Mucosa of rectum (tissue), 2 donors: ENCODE measurements around the gene GLP2R.
A peak's percentile ranks its signal among the peaks of the same experiment; 100 is the strongest.

Experiments used
- H3K27ac ChIP-seq, 2 donors: one replicate each; pipeline ENCODE4 v1.7.0; 2013; ENCODE audit warnings: inconsistent platforms in 2 of 2, low read depth in 2 of 2, low read length in 2 of 2
- H3K27me3 ChIP-seq, 2 donors: one replicate each; pipeline ENCODE4 v1.7.0; 2013; ENCODE audit warnings: low read length in 2 of 2; ENCODE audit not compliant: control insufficient read depth in 2 of 2, insufficient read depth in 2 of 2
- H3K36me3 ChIP-seq, 2 donors: one replicate each; pipeline ENCODE4 v1.7.0; 2013; ENCODE audit warnings: low read length in 2 of 2; ENCODE audit not compliant: control insufficient read depth in 2 of 2, insufficient read depth in 2 of 2
- H3K4me1 ChIP-seq, 2 donors: one replicate each; pipeline ENCODE4 v1.7.0; 2013; ENCODE audit warnings: low read length in 2 of 2, mild to moderate bottlenecking in 1 of 2; ENCODE audit not compliant: control insufficient read depth in 2 of 2, insufficient read depth in 2 of 2
- H3K4me3 ChIP-seq, 2 donors: one replicate each; pipeline ENCODE4 v1.7.0; 2013; ENCODE audit warnings: low read length in 2 of 2
- H3K9ac ChIP-seq, 2 donors: one replicate each; pipeline ENCODE4 v1.7.0; 2013; ENCODE audit warnings: low read length in 2 of 2, low read depth in 1 of 2, mild to moderate bottlenecking in 1 of 2
- H3K9me3 ChIP-seq, 2 donors: one replicate each; pipeline ENCODE4 v1.7.0; 2013; ENCODE audit warnings: low read length in 2 of 2; ENCODE audit not compliant: control insufficient read depth in 2 of 2
- donor health status: healthy.
- donor health status: Normal muscosa, but diverticular disease.

Gene GLP2R

GRCh38 chr17:9893411-9894012 is 67.8 kb downstream of the GLP2R start:
- Histone ChIP-seq H3K36me3 (no peaks in the 10 kb centered on the region), H3K4me3 (no peak overlapping the region), H3K9me3 (no peaks in the 10 kb centered on the region), H3K27me3 (no peaks in the 10 kb centered on the region), H3K9ac (no peak overlapping the region), H3K27ac (no peak overlapping the region), H3K4me1 (no peaks in the 10 kb centered on the region)

- H3K36me3 ChIP-seq: no peaks in the 10 kb centered on the region
Observed at GRCh38 chr17:9894231-9894630, 68.5 kb downstream of the GLP2R start.

GRCh38 chr17:9895923-9896322 is 70.2 kb downstream of the GLP2R start:
- Histone ChIP-seq H3K4me3 (no peak overlapping the region), H3K27me3 (no peaks in the 10 kb centered on the region), H3K9me3 (no peaks in the 10 kb centered on the region), H3K9ac (no peak overlapping the region), H3K4me1 (peaks cover 0 to 2% of the 10 kb centered on the region in 2 donors), H3K36me3 (no peaks in the 10 kb centered on the region), H3K27ac (no peak overlapping the region)

More at GRCh38 chr17:9894231-9894630, 68.5 kb downstream of the GLP2R start:
- Histone ChIP-seq H3K27ac (no peak overlapping the region), H3K4me1 (no peaks in the 10 kb centered on the region), H3K27me3 (no peaks in the 10 kb centered on the region), H3K9me3 (no peaks in the 10 kb centered on the region), H3K4me3 (no peak overlapping the region), H3K9ac (no peak overlapping the region)

- H3K4me1 ChIP-seq: peaks cover 0 to 2% of the 10 kb centered on the region in 2 donors
- no peaks in the 10 kb centered on the region for H3K36me3 ChIP-seq
- no peak overlapping the region for H3K27ac ChIP-seq
- H3K27me3 ChIP-seq: no peaks in the 10 kb centered on the region
- no peak overlapping the region for H3K9ac ChIP-seq
- H3K9me3 ChIP-seq: no peaks in the 10 kb centered on the region
- no peak overlapping the region for H3K4me3 ChIP-seq
Observed at GRCh38 chr17:9897372-9897968, 71.7 kb downstream of the GLP2R start.

GRCh38 chr17:9898812-9899211 is 73.1 kb downstream of the GLP2R start:
- no peaks in the 10 kb centered on the region for H3K36me3 ChIP-seq
- no peaks in the 10 kb centered on the region for H3K9me3 ChIP-seq
- peaks cover 0 to 2% of the 10 kb centered on the region in 2 donors for H3K4me1 ChIP-seq
- H3K27me3 ChIP-seq: no peaks in the 10 kb centered on the region
- H3K9ac ChIP-seq: no peak overlapping the region
- no peak overlapping the region for H3K27ac ChIP-seq
- no peak overlapping the region for H3K4me3 ChIP-seq

GRCh38 chr17:9899280-9900043 is 73.7 kb downstream of the GLP2R start:
- Histone ChIP-seq H3K4me3 (no peak overlapping the region), H3K36me3 (no peaks in the 10 kb centered on the region)

GRCh38 chr17:9900044-9900594 is 74.4 kb downstream of the GLP2R start:
- Histone ChIP-seq H3K36me3 (no peaks in the 10 kb centered on the region), H3K4me3 (no peak overlapping the region), H3K27me3 (no peaks in the 10 kb centered on the region), H3K27ac (peak overlapping the region; percentile 8 to 27), H3K4me1 (peaks cover 0 to 2% of the 10 kb centered on the region in 2 donors), H3K9ac (no peak overlapping the region), H3K9me3 (no peaks in the 10 kb centered on the region)

More at GRCh38 chr17:9899280-9900043, 73.7 kb downstream of the GLP2R start:
- H3K9ac ChIP-seq: no peak overlapping the region
- peaks cover 0 to 2% of the 10 kb centered on the region in 2 donors for H3K4me1 ChIP-seq
- H3K27me3 ChIP-seq: no peaks in the 10 kb centered on the region
- H3K9me3 ChIP-seq: no peaks in the 10 kb centered on the region
- H3K27ac ChIP-seq: no peak overlapping the region

- Histone ChIP-seq H3K4me1 (peaks cover 0 to 2% of the 10 kb centered on the region in 2 donors), H3K27ac (peak overlapping the region in 1 of 2 donors; percentile 27), H3K27me3 (no peaks in the 10 kb centered on the region), H3K9ac (no peak overlapping the region), H3K4me3 (no peak overlapping the region), H3K36me3 (no peaks in the 10 kb centered on the region), H3K9me3 (no peaks in the 10 kb centered on the region)
Observed at GRCh38 chr17:9900784-9901183, 75.1 kb downstream of the GLP2R start.

- peaks cover 0 to 2% of the 10 kb centered on the region in 2 donors for H3K4me1 ChIP-seq
- no peak overlapping the region for H3K4me3 ChIP-seq
- H3K27me3 ChIP-seq: no peaks in the 10 kb centered on the region
- H3K36me3 ChIP-seq: no peaks in the 10 kb centered on the region
- no peak overlapping the region for H3K27ac ChIP-seq
- H3K9ac ChIP-seq: no peak overlapping the region
- no peaks in the 10 kb centered on the region for H3K9me3 ChIP-seq
Observed at GRCh38 chr17:9902120-9902519, 76.4 kb downstream of the GLP2R start.
